Kidney (tissue), 14 donors: Measurements from ENCODE around the gene DNAJC18. TPM values are rescaled to one million over a fixed set of nuclear protein-coding genes. Genes with fewer than 3 reads are reported as not detected.

Experiments used
- DNase-seq, 5 donors: peaks; one replicate each; pipeline ENCODE4 v3.0.0-alpha.2; 2013 to 2020
- FAIRE-seq: peaks from 2 replicates; lab custom pipeline; 2012; peaks lifted over from hg19 to GRCh38; lab: Jason Lieb, UNC
- H3K27ac ChIP-seq, 2 donors: one replicate each; pipeline ENCODE4 v1.7.0; 2013; ENCODE audit warnings: low read depth in 2 of 2, low read length in 2 of 2, inconsistent platforms in 1 of 2
- H3K27me3 ChIP-seq: one replicate; pipeline ENCODE4 v1.7.1; 2013; ENCODE audit warnings: low read length, inconsistent platforms; ENCODE audit not compliant: control insufficient read depth, insufficient read depth
- H3K36me3 ChIP-seq, 3 donors: one replicate each; pipeline versions ENCODE4 v1.7.0 to v1.7.1; 2013; ENCODE audit warnings: low read length in 3 of 3, control low read depth in 1 of 3, inconsistent platforms in 1 of 3; ENCODE audit not compliant: insufficient read depth in 3 of 3, control insufficient read depth in 2 of 3
- H3K4me1 ChIP-seq, 3 donors: one replicate each; pipeline versions ENCODE4 v1.7.0 to v1.7.1; 2013; ENCODE audit warnings: low read length in 3 of 3, inconsistent platforms in 1 of 3, low read depth in 1 of 3; ENCODE audit not compliant: control insufficient read depth in 2 of 3, insufficient read depth in 2 of 3
- H3K4me3 ChIP-seq, 3 donors: one replicate each; pipeline versions ENCODE4 v1.7.0 to v1.8.1; 2013; ENCODE audit warnings: low read length in 3 of 3, control low read depth in 1 of 3, inconsistent platforms in 1 of 3
- H3K9ac ChIP-seq, 3 donors: one replicate each; pipeline versions ENCODE4 v1.7.0 to v1.7.1; 2013; ENCODE audit warnings: low read length in 3 of 3, control low read depth in 1 of 3, inconsistent platforms in 1 of 3
- H3K9me3 ChIP-seq, 3 donors: one replicate each; pipeline versions ENCODE4 v1.7.0 to v1.7.1; 2013; ENCODE audit warnings: low read length in 3 of 3, control low read depth in 1 of 3, inconsistent platforms in 1 of 3; ENCODE audit not compliant: control insufficient read depth in 2 of 3, insufficient read depth in 1 of 3
- intact Hi-C: fragments of 100-400 bp; cut with DNase I; formaldehyde crosslinking; loops from one replicate; pipeline ENCODE4 v1.11.1; 2022
- polyA plus RNA-seq: library from polyadenylated mRNA; stranded (reverse); fragments of 350-450 nt; fragmentation: Illumina TruSeq; extraction: RNeasy Lipid Tissue Mini Kit (QIAGEN cat#74804); gene quantifications from one replicate; pipeline ENCODE4 v1.2.3, GENCODE V29; 2014; ENCODE audit warnings: low read depth, low replicate concordance; ENCODE audit not compliant: insufficient read depth
- total RNA-seq: library from RNA; stranded (reverse); fragmentation: NEBNext Ultra II Directional; extraction: Animal tissue kit (Norgen Biotek cat#: 25700); gene quantifications from one replicate; pipeline ENCODE4 v1.2.1, GENCODE V29; 2021
- TF ChIP-seq, protein P1 (sequence below): IDR thresholded peaks from 3 replicates; pipeline ENCODE4 v1.5.1; 2012; ENCODE audit warnings: mild to moderate bottlenecking, moderate library complexity, borderline replicate concordance; ENCODE audit not compliant: insufficient read depth; ENCODE audit errors: extremely low read depth
- donor health status: control.
- donor health status: control.
- donor health status: control.
- donor health status: control.
- donor health status: control.
- donor health status: DM: yes; HTN: yes; CAD: no.
- donor health status: Normal renal cell carcinoma (clear cell type).

The DNAJC18 gene
- total and polyA plus RNA-seq, 2 donors from 2014 or later: 3.9 to 13.7 TPM

DNA sequence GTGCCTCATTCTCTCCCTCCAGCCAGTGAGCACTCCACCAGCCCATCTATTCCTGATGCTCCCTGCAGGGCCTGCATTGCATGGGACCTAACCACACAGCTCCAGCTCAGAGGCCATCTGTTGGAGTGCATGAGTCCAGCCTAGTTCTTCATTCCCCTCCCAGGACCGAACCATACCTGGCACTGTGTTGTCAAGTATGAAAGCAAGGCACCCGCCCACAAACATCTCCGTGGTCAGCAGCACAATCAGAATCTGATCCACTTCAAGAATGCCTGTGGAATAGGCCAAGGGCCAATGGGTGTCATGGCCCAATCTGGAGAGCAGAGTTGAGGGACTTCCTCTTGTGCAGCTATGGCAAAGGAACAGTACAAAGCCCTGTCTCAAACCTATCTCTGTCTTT is 62.1 kb downstream of the DNAJC18 start:
- Histone ChIP-seq H3K4me3 (no peak overlapping the region), H3K27me3 (no peaks in the 10 kb centered on the region), H3K9ac (no peak overlapping the region), H3K36me3 (peaks cover 0 to 17% (median 2%) of the 10 kb centered on the region in 3 donors), H3K9me3 (no peaks in the 10 kb centered on the region), H3K27ac (no peak overlapping the region), H3K4me1 (peaks cover 0 to 4% (median 0%) of the 10 kb centered on the region in 3 donors)
- FAIRE-seq: no peak
- intact Hi-C loops: no loop called here
- TF ChIP-seq, protein P1, sequence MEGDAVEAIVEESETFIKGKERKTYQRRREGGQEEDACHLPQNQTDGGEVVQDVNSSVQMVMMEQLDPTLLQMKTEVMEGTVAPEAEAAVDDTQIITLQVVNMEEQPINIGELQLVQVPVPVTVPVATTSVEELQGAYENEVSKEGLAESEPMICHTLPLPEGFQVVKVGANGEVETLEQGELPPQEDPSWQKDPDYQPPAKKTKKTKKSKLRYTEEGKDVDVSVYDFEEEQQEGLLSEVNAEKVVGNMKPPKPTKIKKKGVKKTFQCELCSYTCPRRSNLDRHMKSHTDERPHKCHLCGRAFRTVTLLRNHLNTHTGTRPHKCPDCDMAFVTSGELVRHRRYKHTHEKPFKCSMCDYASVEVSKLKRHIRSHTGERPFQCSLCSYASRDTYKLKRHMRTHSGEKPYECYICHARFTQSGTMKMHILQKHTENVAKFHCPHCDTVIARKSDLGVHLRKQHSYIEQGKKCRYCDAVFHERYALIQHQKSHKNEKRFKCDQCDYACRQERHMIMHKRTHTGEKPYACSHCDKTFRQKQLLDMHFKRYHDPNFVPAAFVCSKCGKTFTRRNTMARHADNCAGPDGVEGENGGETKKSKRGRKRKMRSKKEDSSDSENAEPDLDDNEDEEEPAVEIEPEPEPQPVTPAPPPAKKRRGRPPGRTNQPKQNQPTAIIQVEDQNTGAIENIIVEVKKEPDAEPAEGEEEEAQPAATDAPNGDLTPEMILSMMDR: no peak
- no peak for DNase-seq

DNA sequence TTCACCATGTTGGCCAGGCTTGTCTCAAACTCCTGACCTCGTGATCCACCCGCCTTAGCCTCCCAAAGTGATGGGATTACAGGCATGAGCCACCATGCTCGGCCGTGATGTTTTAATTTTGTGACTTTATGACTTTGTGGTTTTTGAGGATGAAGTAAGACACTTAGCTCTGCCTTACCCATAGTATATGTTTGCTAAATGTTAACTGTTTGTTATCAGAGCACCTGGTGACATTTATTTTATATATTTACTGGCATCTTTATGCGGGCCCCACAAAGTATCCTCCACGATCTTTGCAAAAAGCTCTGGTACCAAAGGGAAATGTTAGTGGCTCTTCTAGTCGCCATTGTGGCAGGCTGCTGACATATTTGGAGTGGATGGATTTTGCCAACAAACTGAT is 63.0 kb downstream of the DNAJC18 start:
- no peaks in the 10 kb centered on the region for H3K27me3 ChIP-seq
- no peak overlapping the region for H3K27ac ChIP-seq
- no peak overlapping the region for H3K9ac ChIP-seq
- no peak overlapping the region for H3K4me3 ChIP-seq
- H3K4me1 ChIP-seq: no peaks in the 10 kb centered on the region
- no peak for DNase-seq
- FAIRE-seq: no peak
- intact Hi-C loops: no loop called here
- H3K9me3 ChIP-seq: no peaks in the 10 kb centered on the region
- TF ChIP-seq, protein P1: no peak
- peaks cover under 1 to 17% (median 2%) of the 10 kb centered on the region in 3 donors for H3K36me3 ChIP-seq

DNA sequence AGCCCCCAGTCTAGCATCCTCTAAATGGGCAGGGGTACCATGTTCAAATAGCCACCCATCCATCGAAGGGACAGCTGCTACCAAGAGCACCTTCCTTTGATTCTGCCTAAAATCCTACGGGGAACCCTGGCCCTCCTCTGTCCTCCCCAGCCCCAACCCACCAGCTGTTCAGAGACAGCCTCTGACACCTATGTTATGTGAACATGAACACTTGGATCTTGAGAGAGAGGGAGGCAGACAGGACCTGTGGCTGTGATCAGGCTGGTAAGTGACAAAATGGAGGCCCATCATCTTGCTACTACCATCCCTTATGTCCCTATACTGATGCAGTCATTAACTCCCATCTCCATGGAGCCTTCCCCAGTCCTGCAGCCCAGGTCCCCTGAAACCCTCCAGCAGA is 64.4 kb downstream of the DNAJC18 start:
- TF ChIP-seq, protein P1: no peak
- Histone ChIP-seq H3K36me3 (peaks cover 2 to 16% (median 3%) of the 10 kb centered on the region in 3 donors), H3K27ac (no peak overlapping the region), H3K9me3 (no peaks in the 10 kb centered on the region), H3K27me3 (no peaks in the 10 kb centered on the region), H3K9ac (no peak overlapping the region), H3K4me1 (no peaks in the 10 kb centered on the region), H3K4me3 (no peak overlapping the region)
- FAIRE-seq: no peak
- no peak for DNase-seq
- intact Hi-C loops: no loop called here
